Neural cell (in vitro differentiated cells): ENCODE measurements around the gene IQCM. TPM values are rescaled to one million over a fixed set of nuclear protein-coding genes. Genes with fewer than 3 reads are reported as not detected.

Experiments
- H2AFZ ChIP-seq: fragments of 200-600, 300-800 bp; sonication (generic), shearing (Covaris generic); 2 replicates; pipeline ENCODE4 v1.6.0; 2014; ENCODE audit warnings: low read depth, mild to moderate bottlenecking, antibody characterized with exemption, low read length, moderate library complexity
- H3F3A ChIP-seq: fragments of 200-600 bp; shearing (Covaris generic); 2 replicates; pipeline ENCODE4 v1.6.1; 2016; ENCODE audit warnings: mild to moderate bottlenecking, moderate library complexity, mixed read lengths, antibody characterized with exemption, low read length; ENCODE audit not compliant: insufficient read depth, poor library complexity, severe bottlenecking
- H3K27ac ChIP-seq: fragments of 200-600, 300-800 bp; sonication (generic), shearing (Covaris generic); 2 replicates; pipeline ENCODE4 v1.5.1; 2014; ENCODE audit warnings: mild to moderate bottlenecking, low read length, moderate library complexity
- H3K27me3 ChIP-seq: fragments of 300-800, 200-600 bp; sonication (generic), shearing (Covaris generic); 2 replicates; pipeline ENCODE4 v1.6.0; 2014; ENCODE audit warnings: mild to moderate bottlenecking, low read depth, low read length, moderate library complexity; ENCODE audit not compliant: insufficient read depth
- H3K36me3 ChIP-seq: fragments of 300-800, 200-600 bp; sonication (generic), shearing (Covaris generic); 2 replicates; pipeline ENCODE4 v1.5.1; 2014; ENCODE audit warnings: mild to moderate bottlenecking, antibody characterized with exemption, low read length, moderate library complexity; ENCODE audit not compliant: insufficient read depth
- H3K4me2 ChIP-seq: fragments of 300-800, 200-600 bp; sonication (generic), shearing (Covaris generic); 2 replicates; pipeline ENCODE4 v1.6.0; 2014; ENCODE audit warnings: mild to moderate bottlenecking, low read length
- H3K4me3 ChIP-seq: fragments of 300-800, 200-600 bp; sonication (generic), shearing (Covaris generic); 2 replicates; pipeline ENCODE4 v1.5.1; 2014; ENCODE audit warnings: mild to moderate bottlenecking, low read length, moderate library complexity
- H3K79me2 ChIP-seq: fragments of 200-600 bp; shearing (Covaris generic); replicated peaks from 2 replicates; pipeline ENCODE4 v1.6.0; 2014; ENCODE audit warnings: mild to moderate bottlenecking, low read length, moderate library complexity; ENCODE audit not compliant: insufficient read depth
- H3K9ac ChIP-seq: fragments of 300-800, 200-600 bp; sonication (generic), shearing (Covaris generic); 2 replicates; pipeline ENCODE4 v1.6.1; 2016; ENCODE audit warnings: mild to moderate bottlenecking, low read length, mixed read lengths
- H3K9me2 ChIP-seq: fragments of 200-600 bp; shearing (Covaris generic); 2 replicates; pipeline ENCODE4 v1.6.1; 2016; ENCODE audit warnings: mild to moderate bottlenecking, low read length, mixed read lengths; ENCODE audit not compliant: insufficient read depth
- H3K9me3 ChIP-seq: fragments of 200-600, 300-800 bp; sonication (generic), shearing (Covaris generic); 2 replicates; pipeline ENCODE4 v1.6.1; 2016; ENCODE audit warnings: mild to moderate bottlenecking, mixed run types, low read length, moderate library complexity, mixed read lengths
- H4K20me1 ChIP-seq: fragments of 200-600 bp; shearing (Covaris generic); 2 replicates; pipeline ENCODE4 v1.6.1; 2016; ENCODE audit warnings: mild to moderate bottlenecking, mixed run types; ENCODE audit not compliant: insufficient read depth
- CTCF ChIP-seq: fragments of 450-650 bp; IDR thresholded peaks from 2 replicates; pipeline ENCODE4 v1.5.1; 2014; ENCODE audit warnings: antibody characterized with exemption, mild to moderate bottlenecking, moderate library complexity; ENCODE audit not compliant: poor library complexity, severe bottlenecking
- EP300 ChIP-seq: fragments of 450-650 bp; conservative IDR thresholded peaks from 2 replicates; pipeline ENCODE4 v1.6.1; 2014; ENCODE audit warnings: antibody characterized with exemption, mild to moderate bottlenecking, moderate library complexity; ENCODE audit not compliant: poor library complexity, severe bottlenecking
- EZH2 ChIP-seq: fragments of 200-600, 300-800 bp; shearing (Covaris generic), sonication (generic); IDR thresholded peaks from 2 replicates; pipeline ENCODE4 v1.6.1; 2014; ENCODE audit warnings: antibody characterized with exemption, low read length, borderline replicate concordance, mild to moderate bottlenecking; ENCODE audit not compliant: insufficient read depth, poor library complexity, severe bottlenecking
- MXI1 ChIP-seq: fragments of 450-650 bp; conservative IDR thresholded peaks from 2 replicates; pipeline ENCODE4 v1.6.1; 2014; ENCODE audit warnings: antibody characterized with exemption, mild to moderate bottlenecking; ENCODE audit not compliant: poor library complexity, severe bottlenecking
- POLR2AphosphoS5 ChIP-seq: IDR thresholded peaks from 2 replicates; pipeline ENCODE4 v1.6.1; 2012
- RAD21 ChIP-seq: fragments of 450-650 bp; conservative IDR thresholded peaks from 2 replicates; pipeline ENCODE4 v1.6.1; 2014; ENCODE audit warnings: antibody characterized with exemption, mild to moderate bottlenecking, moderate library complexity
- SMC3 ChIP-seq: fragments of 450-650 bp; conservative IDR thresholded peaks from 2 replicates; pipeline ENCODE4 v1.6.1; 2014; ENCODE audit warnings: antibody characterized with exemption, mild to moderate bottlenecking, moderate library complexity; ENCODE audit not compliant: poor library complexity
- TAF1 ChIP-seq: IDR thresholded peaks from 2 replicates; pipeline ENCODE4 v1.6.1; 2012; ENCODE audit warnings: low read depth
- polyA plus RNA-seq: library from polyadenylated mRNA; depleted of rRNA; stranded (reverse); fragments of >200 nt; gene quantifications from 2 replicates; pipeline ENCODE4 v1.2.3, GENCODE V29; 2014
- TF ChIP-seq, protein P1 (sequence below): IDR thresholded peaks from 2 replicates; pipeline ENCODE4 v1.6.1; 2012; ENCODE audit warnings: borderline replicate concordance

Gene IQCM
- polyA plus RNA-seq, 1 donor from 2014 or later: not detected

GRCh38 chr4:149845743-149846142, 30.1 kb upstream of the IQCM start:
- Histone ChIP-seq H4K20me1 (no peaks in the 10 kb centered on the region), H3K27ac (no peak overlapping the region), H3K36me3 (no peaks in the 10 kb centered on the region), H3K4me2 (no peak overlapping the region), H3K9me2 (no peaks in the 10 kb centered on the region), H3K27me3 (no peaks in the 10 kb centered on the region), H3K4me3 (no peak overlapping the region), H3K9ac (no peak overlapping the region), H2AFZ (no peak overlapping the region), H3K79me2 (no peaks in the 10 kb centered on the region), H3F3A (no peaks in the 10 kb centered on the region), H3K9me3 (no peaks in the 10 kb centered on the region)
- TF ChIP-seq EZH2: no peak
- no peak for TF ChIP-seq POLR2AphosphoS5
- TF ChIP-seq CTCF: no peak
- TF ChIP-seq, protein P1, sequence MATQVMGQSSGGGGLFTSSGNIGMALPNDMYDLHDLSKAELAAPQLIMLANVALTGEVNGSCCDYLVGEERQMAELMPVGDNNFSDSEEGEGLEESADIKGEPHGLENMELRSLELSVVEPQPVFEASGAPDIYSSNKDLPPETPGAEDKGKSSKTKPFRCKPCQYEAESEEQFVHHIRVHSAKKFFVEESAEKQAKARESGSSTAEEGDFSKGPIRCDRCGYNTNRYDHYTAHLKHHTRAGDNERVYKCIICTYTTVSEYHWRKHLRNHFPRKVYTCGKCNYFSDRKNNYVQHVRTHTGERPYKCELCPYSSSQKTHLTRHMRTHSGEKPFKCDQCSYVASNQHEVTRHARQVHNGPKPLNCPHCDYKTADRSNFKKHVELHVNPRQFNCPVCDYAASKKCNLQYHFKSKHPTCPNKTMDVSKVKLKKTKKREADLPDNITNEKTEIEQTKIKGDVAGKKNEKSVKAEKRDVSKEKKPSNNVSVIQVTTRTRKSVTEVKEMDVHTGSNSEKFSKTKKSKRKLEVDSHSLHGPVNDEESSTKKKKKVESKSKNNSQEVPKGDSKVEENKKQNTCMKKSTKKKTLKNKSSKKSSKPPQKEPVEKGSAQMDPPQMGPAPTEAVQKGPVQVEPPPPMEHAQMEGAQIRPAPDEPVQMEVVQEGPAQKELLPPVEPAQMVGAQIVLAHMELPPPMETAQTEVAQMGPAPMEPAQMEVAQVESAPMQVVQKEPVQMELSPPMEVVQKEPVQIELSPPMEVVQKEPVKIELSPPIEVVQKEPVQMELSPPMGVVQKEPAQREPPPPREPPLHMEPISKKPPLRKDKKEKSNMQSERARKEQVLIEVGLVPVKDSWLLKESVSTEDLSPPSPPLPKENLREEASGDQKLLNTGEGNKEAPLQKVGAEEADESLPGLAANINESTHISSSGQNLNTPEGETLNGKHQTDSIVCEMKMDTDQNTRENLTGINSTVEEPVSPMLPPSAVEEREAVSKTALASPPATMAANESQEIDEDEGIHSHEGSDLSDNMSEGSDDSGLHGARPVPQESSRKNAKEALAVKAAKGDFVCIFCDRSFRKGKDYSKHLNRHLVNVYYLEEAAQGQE: no peak
- TF ChIP-seq MXI1: no peak
- no peak for TF ChIP-seq SMC3
- TF ChIP-seq RAD21: no peak
- TF ChIP-seq TAF1: no peak
- TF ChIP-seq EP300: no peak

DNA sequence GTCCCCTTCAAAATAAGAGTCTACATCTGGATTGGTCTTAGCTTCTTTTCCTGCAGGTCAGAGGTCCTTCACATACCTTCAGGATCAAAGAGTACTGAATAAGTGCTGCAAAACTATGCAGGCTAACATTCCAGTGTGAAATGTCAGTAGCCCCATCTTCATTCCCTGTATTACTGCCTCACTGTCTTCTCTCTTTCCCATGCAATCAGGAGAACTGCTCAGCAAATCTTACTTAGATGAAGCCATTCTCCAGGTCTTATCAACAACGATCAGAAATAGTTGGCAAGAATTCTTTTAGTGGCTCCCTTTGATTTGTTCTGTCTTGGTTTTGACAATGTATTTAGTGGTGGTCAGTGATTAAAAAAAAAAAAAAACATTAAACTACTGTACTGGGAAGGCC, 26.0 kb upstream of the IQCM start:
- H3K27me3 ChIP-seq: no peaks in the 10 kb centered on the region
- TF ChIP-seq POLR2AphosphoS5 (no peak), TAF1 (no peak)
- no peak overlapping the region for H3K27ac ChIP-seq
- H3K36me3 ChIP-seq: no peaks in the 10 kb centered on the region
- H4K20me1 ChIP-seq: no peaks in the 10 kb centered on the region
- H3K9me3 ChIP-seq: no peaks in the 10 kb centered on the region
- no peaks in the 10 kb centered on the region for H3K79me2 ChIP-seq
- no peaks in the 10 kb centered on the region for H3F3A ChIP-seq
- no peaks in the 10 kb centered on the region for H3K9me2 ChIP-seq
- no peak overlapping the region for H3K9ac ChIP-seq
- no peak overlapping the region for H3K4me2 ChIP-seq
- H3K4me3 ChIP-seq: no peak overlapping the region
- H2AFZ ChIP-seq: no peak overlapping the region

DNA sequence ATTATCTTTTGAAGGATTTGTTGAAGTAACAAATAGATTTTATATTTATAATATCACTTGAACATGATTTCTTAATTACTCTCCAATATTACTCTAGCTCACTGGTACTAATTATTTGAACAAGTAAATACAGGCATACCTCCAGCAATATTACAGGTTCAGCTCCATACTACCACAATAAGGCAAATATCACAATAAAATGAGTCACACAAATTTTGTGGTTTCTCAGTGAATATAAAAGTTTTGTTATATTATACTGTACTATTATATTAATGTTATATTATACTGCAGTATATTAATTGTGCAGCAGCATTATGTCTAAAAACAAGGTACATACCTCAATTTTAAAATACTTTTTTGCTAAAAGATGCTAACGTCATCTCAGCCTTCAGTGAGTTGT, 22.4 kb upstream of the IQCM start:
- Histone ChIP-seq H3K9me3 (no peaks in the 10 kb centered on the region), H4K20me1 (no peaks in the 10 kb centered on the region), H3K4me2 (no peak overlapping the region), H3K9ac (no peak overlapping the region), H3F3A (no peaks in the 10 kb centered on the region), H3K27ac (no peak overlapping the region), H3K27me3 (no peaks in the 10 kb centered on the region), H3K9me2 (no peaks in the 10 kb centered on the region), H2AFZ (no peak overlapping the region), H3K4me3 (no peak overlapping the region), H3K36me3 (no peaks in the 10 kb centered on the region), H3K79me2 (no peaks in the 10 kb centered on the region)
- TF ChIP-seq, protein P1: no peak
- no peak for TF ChIP-seq TAF1
- no peak for TF ChIP-seq RAD21
- no peak for TF ChIP-seq CTCF
- no peak for TF ChIP-seq SMC3
- TF ChIP-seq MXI1: no peak
- no peak for TF ChIP-seq POLR2AphosphoS5
- TF ChIP-seq EZH2: no peak
